GM08714 (cell line): ENCODE measurements around the gene SYNE2.

Experiments
- H3K4me3 ChIP-seq: fragments of 200-500 bp; sonication (Bioruptor generic); 2 replicates; pipeline ENCODE4 v1.5.1; 2014; ENCODE audit warnings: mild to moderate bottlenecking, low read length, inconsistent platforms
- ZNF274 ChIP-seq: IDR thresholded peaks from 2 replicates; pipeline ENCODE4 v1.6.1; 2012; ENCODE audit warnings: mild to moderate bottlenecking, low read depth, low read length

The SYNE2 gene

DNA sequence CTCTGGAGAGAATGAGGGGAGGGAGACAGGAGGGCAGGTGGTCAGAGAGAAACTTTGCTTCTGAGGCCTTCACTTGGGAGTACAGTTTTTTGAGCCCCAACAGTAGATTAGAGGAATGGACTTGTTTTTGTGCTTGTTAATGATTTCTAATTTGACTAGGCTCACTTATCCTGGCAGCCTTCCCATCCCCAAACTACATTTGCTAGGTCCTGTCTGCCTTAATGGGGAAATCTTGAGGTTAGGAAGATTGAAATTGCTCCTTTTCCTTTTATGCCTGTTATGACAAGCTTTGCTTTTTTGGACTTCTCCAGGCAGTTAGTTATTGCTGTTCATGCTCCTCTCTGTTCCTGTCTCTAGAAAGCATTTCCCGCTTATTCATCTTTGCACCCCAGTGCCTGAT lies 37.7 kb downstream of the SYNE2 start:
- no peak overlapping the region for H3K4me3 ChIP-seq
- TF ChIP-seq ZNF274, result no peak

DNA sequence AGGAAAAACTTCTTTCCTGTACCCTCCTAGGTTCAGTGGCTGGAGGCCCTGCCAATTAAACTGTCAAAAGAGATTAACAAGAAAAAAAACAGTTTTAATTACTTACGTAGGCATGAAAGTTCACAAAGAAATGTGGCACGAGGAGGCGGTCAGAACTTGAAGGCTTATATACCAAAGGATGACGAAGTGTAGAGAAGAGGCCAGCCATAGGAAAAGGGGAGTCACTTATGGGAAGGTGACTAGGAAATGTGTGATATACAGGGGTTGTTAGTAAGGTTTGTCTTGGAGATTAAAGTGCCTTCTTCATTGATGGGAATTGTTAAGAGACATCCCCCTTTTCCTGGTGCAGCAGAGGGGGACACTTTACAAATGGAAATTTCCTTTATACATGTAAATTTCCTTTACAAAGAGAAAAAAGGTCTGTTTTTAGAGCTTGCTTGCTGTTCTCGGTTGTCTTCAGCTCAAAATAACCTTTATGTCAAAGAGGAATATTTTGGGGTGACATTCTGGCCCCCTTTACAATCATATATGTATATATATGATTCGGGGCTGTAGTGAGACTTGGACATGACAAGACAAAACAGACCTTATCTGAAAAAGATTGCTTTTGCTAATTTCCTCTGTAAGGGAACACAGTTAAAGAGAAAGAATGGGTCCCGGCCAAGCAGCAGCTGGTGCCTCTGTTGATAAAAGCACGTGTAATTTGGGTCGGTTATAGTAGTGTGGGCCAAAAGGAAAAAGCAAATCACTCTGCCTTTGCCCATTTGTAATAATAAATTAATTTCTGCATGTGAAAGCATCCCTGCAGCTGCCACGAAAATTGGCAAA lies 38.6 kb downstream of the SYNE2 start:
- no peak for TF ChIP-seq ZNF274
- no peak overlapping the region for H3K4me3 ChIP-seq

DNA sequence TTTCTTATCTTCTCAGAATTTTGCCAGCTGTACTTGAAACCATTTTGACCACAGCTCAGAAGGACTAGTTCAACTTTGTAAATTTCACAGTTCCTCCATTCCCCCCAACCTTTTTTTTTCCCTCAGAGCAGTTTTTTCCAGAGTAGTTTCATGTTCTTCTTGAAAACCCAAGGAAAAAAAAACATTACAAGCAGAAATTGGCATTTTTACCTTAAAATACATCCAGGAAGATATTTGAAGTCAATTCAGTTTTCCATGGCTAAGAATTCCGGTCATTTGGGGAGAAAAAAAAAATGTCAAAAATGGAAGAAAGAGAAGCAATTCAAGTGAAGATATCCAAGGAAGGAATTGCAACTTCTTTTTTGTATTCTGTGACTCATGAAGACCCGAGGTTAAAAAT lies 39.5 kb downstream of the SYNE2 start:
- no peak overlapping the region for H3K4me3 ChIP-seq
- TF ChIP-seq ZNF274, result no peak

DNA sequence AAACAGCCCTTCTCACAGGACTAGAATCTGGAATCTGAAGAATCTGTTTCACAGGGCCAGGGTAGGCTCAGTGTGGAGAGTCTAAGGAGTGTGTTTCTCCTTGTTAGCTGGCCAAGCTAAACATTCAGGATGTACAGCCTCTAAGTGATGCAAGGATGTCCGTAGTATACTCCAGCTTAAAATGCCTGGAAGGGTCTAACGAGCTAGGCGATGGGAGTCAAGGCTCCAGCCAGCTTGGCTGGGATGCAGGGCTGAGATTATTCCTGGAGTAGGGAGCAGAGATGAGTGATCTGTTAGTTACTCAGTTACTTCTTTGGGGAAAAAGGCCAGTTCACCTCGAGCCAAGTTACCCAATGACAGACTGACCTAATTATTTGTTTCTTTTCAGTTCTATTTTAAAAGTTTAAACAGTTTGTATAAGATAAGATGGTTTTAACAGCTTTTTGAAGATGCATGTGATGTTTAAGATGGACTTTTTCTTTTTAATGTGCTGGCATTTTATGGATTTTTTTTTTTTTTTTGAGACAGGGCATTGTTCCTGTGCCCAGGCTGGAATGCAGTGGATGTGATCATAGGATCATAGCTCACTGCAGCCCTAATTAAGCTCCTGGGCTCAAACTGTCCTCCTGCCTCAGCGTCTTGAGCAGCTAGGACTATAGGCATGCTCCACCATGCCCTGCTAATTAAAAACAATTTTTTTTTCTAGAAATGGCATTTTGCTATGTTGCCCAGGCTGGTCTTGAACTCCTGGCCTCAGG lies 41.1 kb downstream of the SYNE2 start:
- no peak overlapping the region for H3K4me3 ChIP-seq
- no peak for TF ChIP-seq ZNF274

DNA sequence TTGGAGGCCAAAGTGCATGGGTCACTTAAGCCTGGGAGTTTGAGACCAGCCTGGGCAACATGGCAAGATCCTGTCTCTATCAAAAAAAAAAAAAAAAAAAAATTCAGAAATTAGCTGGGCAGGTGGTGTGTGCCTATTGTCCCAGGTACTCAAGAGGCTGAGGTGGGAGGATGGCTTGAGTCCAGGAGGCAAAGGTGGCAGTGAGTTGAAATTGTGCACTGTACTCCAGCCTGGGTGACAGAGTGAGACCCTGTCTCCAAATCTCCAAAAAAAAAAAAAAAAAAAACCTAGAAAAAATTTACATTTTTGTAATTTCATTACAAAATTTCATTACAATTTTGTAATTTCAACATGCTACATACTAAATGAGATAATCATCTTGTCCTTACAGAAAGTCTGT lies 42.7 kb downstream of the SYNE2 start:
- TF ChIP-seq ZNF274, result no peak
- no peak overlapping the region for H3K4me3 ChIP-seq

DNA sequence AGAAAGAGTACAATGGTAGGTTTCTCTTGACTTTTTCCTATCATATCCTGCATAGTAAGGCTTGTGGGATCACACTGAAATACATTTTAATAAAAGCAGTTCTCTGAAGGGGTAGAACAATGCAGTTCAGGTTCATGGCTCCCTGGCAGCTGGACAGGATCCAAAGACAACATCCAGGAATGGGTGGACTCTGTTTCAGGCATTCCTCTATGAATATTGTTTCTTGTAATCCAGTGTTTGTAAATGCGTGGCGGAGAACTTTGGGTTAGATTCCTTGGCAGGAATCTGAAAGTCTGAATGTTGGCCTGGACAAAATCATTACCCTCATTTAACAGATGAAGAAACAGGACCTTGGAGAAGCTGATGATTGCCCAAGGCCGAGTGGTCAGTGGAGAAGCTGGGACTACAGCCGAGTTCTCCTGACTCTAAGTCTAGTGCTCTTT lies 43.5 kb downstream of the SYNE2 start:
- H3K4me3 ChIP-seq, result no peak overlapping the region
- TF ChIP-seq ZNF274, result no peak

DNA sequence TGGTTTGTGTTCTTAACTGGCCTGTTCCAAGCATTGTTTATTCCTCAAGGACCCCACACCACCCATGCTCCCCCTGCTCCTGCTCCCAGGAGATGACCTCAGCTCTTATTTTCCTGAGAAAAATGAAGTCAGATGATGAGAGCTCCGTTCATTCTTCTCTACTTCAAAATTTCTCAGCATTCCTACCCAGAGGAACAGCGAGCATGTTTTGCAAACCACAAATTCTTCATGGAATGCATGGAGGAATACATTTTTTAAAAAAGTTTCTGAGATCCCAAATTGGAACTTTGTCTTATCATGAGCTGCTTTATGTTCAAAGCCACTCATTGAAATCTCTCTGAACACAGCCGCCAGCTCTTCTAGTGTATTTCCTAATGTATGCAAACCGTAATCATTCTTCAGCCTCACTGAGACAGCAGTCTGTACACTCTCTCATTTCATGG lies 44.9 kb downstream of the SYNE2 start:
- H3K4me3 ChIP-seq, result no peak overlapping the region
- TF ChIP-seq ZNF274, result no peak

DNA sequence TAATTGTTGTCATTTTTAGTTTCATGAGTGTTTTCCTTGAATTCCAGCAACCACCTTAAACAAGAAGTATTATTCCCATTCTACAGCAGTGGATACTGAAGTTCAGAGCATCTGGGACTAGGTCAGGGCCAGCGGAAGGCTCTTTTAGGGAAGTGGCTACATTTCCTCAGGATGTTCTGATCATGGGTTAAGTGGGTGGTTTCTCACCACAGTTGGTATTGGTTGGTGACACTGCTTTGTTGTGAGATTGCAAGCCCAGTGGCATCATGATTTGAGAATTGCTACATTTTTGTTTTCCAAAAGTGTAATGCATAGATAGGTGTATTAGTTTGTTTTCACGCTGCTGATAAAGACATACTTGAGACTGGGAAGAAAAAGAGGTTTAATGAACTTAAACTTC lies 47.1 kb downstream of the SYNE2 start:
- no peak for TF ChIP-seq ZNF274
- H3K4me3 ChIP-seq, result no peak overlapping the region

DNA sequence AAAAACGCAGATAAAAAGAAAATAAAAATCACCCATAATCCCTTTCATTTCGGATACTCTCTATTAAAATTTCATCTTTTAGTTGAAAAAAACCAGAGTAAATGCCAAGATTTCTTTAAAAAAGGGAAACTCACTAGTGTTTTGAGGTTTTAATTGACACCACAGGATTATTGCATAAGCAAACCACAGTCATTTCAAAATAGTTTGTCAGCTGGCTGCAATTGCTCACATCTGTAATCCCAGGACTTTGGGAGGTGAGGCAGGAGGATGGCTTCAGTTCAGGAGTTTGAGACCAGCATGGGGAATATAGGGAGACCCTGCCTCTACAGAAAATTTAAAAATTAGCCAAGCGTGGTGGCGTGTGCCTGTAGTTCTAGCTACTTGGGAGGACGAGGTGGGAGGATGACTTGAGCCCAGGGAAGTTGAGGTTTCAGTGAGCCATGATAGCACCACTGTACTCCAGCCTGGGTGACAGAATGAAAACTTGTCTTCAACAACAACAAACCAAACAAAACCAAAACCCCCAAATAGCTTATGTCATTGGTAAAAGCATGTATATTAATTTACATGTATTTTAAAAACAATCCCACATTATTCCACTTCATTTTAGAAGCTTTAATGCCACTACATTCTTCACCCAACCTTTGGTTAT lies 48.8 kb downstream of the SYNE2 start:
- H3K4me3 ChIP-seq, result no peak overlapping the region
- TF ChIP-seq ZNF274, result no peak

DNA sequence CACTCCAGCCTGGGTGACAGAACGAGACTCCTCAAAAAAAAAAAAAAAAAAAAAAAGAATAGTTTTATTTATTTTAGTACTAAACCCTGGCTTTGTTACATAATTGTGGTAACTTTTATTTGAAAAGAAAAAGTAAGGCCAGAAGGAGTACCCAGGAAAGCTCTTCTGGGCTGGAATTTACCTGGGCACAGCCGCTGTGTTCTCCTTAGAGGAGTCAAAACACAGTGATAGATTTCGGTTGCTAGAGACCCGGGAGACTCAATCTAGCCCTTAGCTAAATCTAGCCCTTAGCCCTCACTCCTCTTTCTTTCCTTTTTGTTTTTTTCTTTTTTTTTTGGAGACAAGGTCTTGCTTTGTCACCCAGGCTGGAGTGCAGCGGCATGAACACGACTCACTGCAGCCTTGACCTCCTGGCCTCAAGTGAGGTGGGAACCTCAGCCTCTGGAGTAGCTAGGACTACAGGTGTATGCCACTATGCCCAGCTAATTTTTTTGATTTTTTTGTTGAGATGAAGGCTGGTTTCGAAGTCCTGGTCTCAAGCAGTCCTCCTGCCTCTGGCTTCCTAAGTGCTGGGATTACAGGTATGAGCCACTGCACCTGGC lies 49.7 kb downstream of the SYNE2 start:
- TF ChIP-seq ZNF274, result no peak
- no peak overlapping the region for H3K4me3 ChIP-seq

DNA sequence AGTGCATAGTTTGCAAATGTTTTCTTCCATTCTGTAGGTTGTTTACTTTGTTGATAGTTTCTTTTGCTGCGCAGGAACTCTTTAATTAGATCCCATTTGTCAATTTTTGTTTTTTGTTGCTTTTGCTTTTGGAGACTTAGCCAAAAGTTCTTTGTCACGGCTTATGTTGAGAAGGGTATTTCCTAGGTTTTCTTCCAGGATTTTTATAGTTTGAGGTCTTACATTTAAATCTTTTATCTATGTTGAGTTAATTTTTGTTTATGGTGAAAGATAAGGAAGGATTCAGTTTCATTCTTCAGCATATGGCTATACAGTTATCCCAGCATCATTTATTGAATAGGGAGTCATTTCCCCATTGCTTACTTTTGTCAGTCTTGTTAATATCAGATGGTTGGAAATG lies 51.9 kb downstream of the SYNE2 start:
- no peak for TF ChIP-seq ZNF274
- no peak overlapping the region for H3K4me3 ChIP-seq

DNA sequence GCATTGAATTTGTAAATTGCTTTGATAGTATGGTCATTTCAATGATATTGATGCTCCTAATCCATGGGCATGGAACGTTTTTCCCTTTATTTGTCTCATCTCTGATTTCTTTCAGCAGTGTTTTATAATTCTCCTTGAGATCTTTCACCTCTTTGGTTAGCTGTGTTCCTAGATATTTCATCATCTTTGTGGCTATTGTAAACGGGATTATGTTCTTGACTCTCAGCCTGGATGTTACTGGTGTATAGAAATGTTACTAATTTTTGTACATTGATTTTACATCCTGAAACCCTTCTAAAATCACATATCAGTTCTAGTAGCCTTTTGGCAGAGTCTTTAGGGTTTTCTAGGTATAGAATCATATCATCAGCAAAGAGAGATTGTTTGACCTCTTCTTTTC lies 52.6 kb downstream of the SYNE2 start:
- H3K4me3 ChIP-seq, result no peak overlapping the region
- TF ChIP-seq ZNF274, result no peak

DNA sequence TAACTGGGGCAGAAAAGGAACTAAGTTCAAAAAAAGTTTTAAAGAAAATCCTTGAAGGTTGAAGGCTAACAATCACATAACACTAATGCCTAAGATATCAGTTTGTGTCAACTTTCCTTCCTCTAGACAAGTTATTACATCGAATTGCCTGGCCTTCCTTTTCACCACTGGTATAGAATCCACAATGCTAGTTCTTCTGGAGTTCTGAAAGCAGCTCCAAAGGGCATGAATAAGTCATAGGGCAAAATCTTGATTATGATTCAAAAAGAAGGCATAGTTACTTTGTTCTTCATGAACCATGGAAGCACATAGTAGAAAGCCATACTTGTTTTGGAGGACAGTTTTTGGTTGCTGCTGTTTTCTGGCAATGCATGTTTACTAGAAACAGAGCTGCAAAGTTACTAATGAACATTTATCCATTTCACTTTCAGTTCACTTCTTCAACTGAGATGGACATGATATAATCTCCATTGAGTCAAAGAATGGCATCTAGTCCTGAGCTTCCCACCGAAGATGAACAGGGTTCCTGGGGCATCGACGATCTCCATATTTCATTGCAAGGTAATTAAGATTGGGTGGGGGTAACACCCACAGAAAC lies 56.0 kb downstream of the SYNE2 start:
- no peak overlapping the region; the same call in 1 of the 2 replicates for H3K4me3 ChIP-seq

DNA sequence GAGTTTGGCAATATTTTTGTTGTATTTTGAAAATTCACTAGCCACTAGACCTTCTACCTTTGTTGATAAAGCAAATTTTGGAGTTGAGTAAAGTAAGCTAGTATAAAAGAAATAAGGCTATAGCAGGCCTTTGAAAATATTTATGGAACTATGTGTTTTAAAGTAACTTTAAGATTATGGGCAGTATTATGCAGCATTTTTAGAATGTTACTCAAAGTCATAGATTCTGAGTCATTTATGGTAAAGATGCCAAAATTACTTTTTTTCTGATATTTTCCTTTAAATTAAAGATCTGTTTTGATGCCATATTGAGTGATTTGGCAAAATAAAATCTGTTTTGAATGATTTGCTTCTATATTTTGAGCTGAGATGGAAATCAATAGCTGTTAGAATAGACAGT lies 57.2 kb downstream of the SYNE2 start:
- TF ChIP-seq ZNF274, result no peak
- H3K4me3 ChIP-seq, result no peak overlapping the region

More for the DNA sequence above, 56.0 kb downstream of the SYNE2 start:
- TF ChIP-seq ZNF274, result no peak
